Stimulated activated CD8-positive, alpha-beta memory T cell treated with anti-CD3 and anti-CD28 coated beads, Interleukin-7, amount 100 ng/mL, for 4 hours (primary cell): ENCODE measurements around the gene KIF13A.
"Not testable (repeated sequence)": the region's sequence is repeated elsewhere in the genome, so short reads cannot be mapped to it uniquely, and the experiment has no call there.

ENCODE experiments used
- DNase-seq, 2 donors: peaks; one replicate each; pipeline ENCODE4 v3.0.0-alpha.2; 2020; ENCODE audit warnings: low read depth in 2 of 2

The KIF13A gene

GRCh38 chr6:17968876-17969275 is 18.6 kb downstream of the KIF13A start:
- no peak for DNase-seq

- no peak for DNase-seq
These were observed 19.5 kb downstream of the KIF13A start for GRCh38 chr6:17967668-17968518.

GRCh38 chr6:17966451-17966850 is 21.0 kb downstream of the KIF13A start:
- DNase-seq, result no peak

- DNase-seq, result no peak
These were observed 22.0 kb downstream of the KIF13A start for GRCh38 chr6:17965397-17965796.

- no peak for DNase-seq
These were observed 22.8 kb downstream of the KIF13A start for GRCh38 chr6:17964633-17965032.

- DNase-seq, result no peak
These were observed 24.9 kb downstream of the KIF13A start for GRCh38 chr6:17962436-17963031.

- no peak for DNase-seq
These were observed 28.1 kb downstream of the KIF13A start for GRCh38 chr6:17959302-17959701.

GRCh38 chr6:17957904-17958620 is 29.4 kb downstream of the KIF13A start:
- DNase-seq, result no peak

- DNase-seq, result peak in 1 of 2 donors; percentile 1
These were observed 29.9 kb downstream of the KIF13A start for GRCh38 chr6:17957498-17957897.

GRCh38 chr6:17957086-17957485 is 30.3 kb downstream of the KIF13A start:
- DNase-seq, result no peak

GRCh38 chr6:17950095-17950494 is 37.3 kb downstream of the KIF13A start:
- DNase-seq, result no peak

- no peak for DNase-seq
These were observed 38.3 kb downstream of the KIF13A start for GRCh38 chr6:17949168-17949567.

- no peak for DNase-seq
These were observed 38.7 kb downstream of the KIF13A start for GRCh38 chr6:17948725-17949124.

- DNase-seq, result not testable (repeated sequence)
These were observed 39.9 kb downstream of the KIF13A start for GRCh38 chr6:17947574-17947973.

- DNase-seq, result no peak
These were observed 41.9 kb downstream of the KIF13A start for GRCh38 chr6:17945575-17945974.

- no peak for DNase-seq
These were observed 42.3 kb downstream of the KIF13A start for GRCh38 chr6:17945111-17945510.

GRCh38 chr6:17941318-17941717 is 46.1 kb downstream of the KIF13A start:
- DNase-seq, result no peak

- no peak for DNase-seq
These were observed 47.2 kb downstream of the KIF13A start for GRCh38 chr6:17940151-17940792.

- DNase-seq, result no peak
These were observed 48.5 kb downstream of the KIF13A start for GRCh38 chr6:17938901-17939300.

GRCh38 chr6:17935188-17936149 is 52.0 kb downstream of the KIF13A start:
- no peak for DNase-seq

GRCh38 chr6:17933716-17934115 is 53.7 kb downstream of the KIF13A start:
- DNase-seq, result no peak
